HepG2 (cell line): ENCODE results near the gene SPATA46. TPM values are rescaled to one million over a fixed set of nuclear protein-coding genes. Genes with fewer than 3 reads are reported as not detected.

Experiments
- ATAC-seq: fragments of 200-7000 bp; cut with Tn5 transposase; 3 replicates; pipeline ENCODE4 v1.9.1; 2020; ENCODE audit warnings: mild to moderate bottlenecking, moderate library complexity
- BruUV-seq: library from RNA; stranded (reverse); fragments of 400-500 nt; replicated peaks from 2 replicates; lab custom pipeline; 2021; lab: Mats Ljungman, UMichigan
- CTCF ChIA-PET: fragments of 300-600 bp; formaldehyde crosslinking; extraction: SDS; loops from one replicate; lab custom pipeline; 2021; ENCODE audit warnings: low total read pairs, inconsistent platforms, low intra/inter-chr PET ratio; lab: Yijun Ruan, JAX
- POLR2A ChIA-PET: fragments of 350-600 bp; sonication (Branson Sonifier 250); formaldehyde crosslinking; loops from one replicate; lab custom pipeline; 2020; ENCODE audit warnings: antibody characterized with exemption, inconsistent platforms; lab: Yijun Ruan, JAX
- DNase-seq: peaks from one replicate; pipeline ENCODE4 v3.0.0-alpha.2; 2015; ENCODE audit warnings: low spot score
- FAIRE-seq: peaks from 3 replicates; lab custom pipeline; 2011; peaks lifted over from hg19 to GRCh38; lab: Jason Lieb, UNC
- H2AFZ ChIP-seq: one replicate; pipeline ENCODE4 v1.6.1; 2011; ENCODE audit warnings: low read length, inconsistent platforms
- H3K27ac ChIP-seq: fragments of 300-600 bp; 3 replicates; pipeline ENCODE4 v1.8.0; 2011; ENCODE audit warnings: mixed run types, mild to moderate bottlenecking, mixed read lengths, low read length, inconsistent platforms; ENCODE audit not compliant: insufficient read depth; ENCODE audit errors: extremely low read length
- H3K27me3 ChIP-seq, 2 experiments: fragments of 200-600 bp in 1 of 2; 2 replicates in 1 of 2; 3 replicates in 1 of 2; pipeline versions ENCODE4 v1.6.0 to v1.8.0; 2011; ENCODE audit warnings: low read length in 2 of 2, mild to moderate bottlenecking in 2 of 2, moderate library complexity in 2 of 2, inconsistent platforms in 1 of 2; ENCODE audit not compliant: insufficient read depth in 2 of 2, control insufficient read depth in 1 of 2
- H3K36me3 ChIP-seq, 2 experiments: fragments of 200-600 bp in 1 of 2; replicated peaks in 1 of 2; 2 replicates in 1 of 2; 3 replicates in 1 of 2; pipeline versions ENCODE4 v1.5.1 to v1.8.0; 2011; ENCODE audit warnings: low read length in 2 of 2, inconsistent platforms in 1 of 2; ENCODE audit not compliant: insufficient read depth in 2 of 2, control insufficient read depth in 1 of 2
- H3K4me1 ChIP-seq: 2 replicates; pipeline ENCODE4 v1.5.1; 2012; ENCODE audit warnings: low read length, inconsistent platforms; ENCODE audit not compliant: insufficient read depth
- H3K4me2 ChIP-seq: 2 replicates; pipeline ENCODE4 v1.6.0; 2011; ENCODE audit warnings: low read depth, low read length, inconsistent platforms
- H3K4me3 ChIP-seq, 3 experiments: fragments of 200-600 bp in 1 of 3; sonication (generic), shearing (Covaris generic) in 1 of 3; replicated peaks in 1 of 3; 2 replicates each; pipeline ENCODE4 v1.5.1; 2011 to 2016; ENCODE audit warnings: low read length in 3 of 3, inconsistent platforms in 2 of 3, low read depth in 2 of 3, mild to moderate bottlenecking in 2 of 3, control low read depth in 1 of 3, mixed read lengths in 1 of 3; ENCODE audit not compliant: insufficient read depth in 1 of 3
- H3K79me2 ChIP-seq: one replicate; pipeline ENCODE4 v1.6.1; 2011; ENCODE audit warnings: low read length, inconsistent platforms; ENCODE audit not compliant: insufficient read depth
- H3K9ac ChIP-seq: 2 replicates; pipeline ENCODE4 v1.6.0; 2011; ENCODE audit warnings: mild to moderate bottlenecking, low read depth, low read length, inconsistent platforms; ENCODE audit not compliant: insufficient read depth
- H3K9me3 ChIP-seq: 2 replicates; pipeline ENCODE4 v1.5.1; 2012; ENCODE audit warnings: mild to moderate bottlenecking, low read length
- H4K20me1 ChIP-seq: 2 replicates; pipeline ENCODE4 v1.6.0; 2011; ENCODE audit warnings: inconsistent platforms, mild to moderate bottlenecking, low read length, moderate library complexity; ENCODE audit not compliant: insufficient read depth
- HINFP ChIP-seq: sonication (generic); formaldehyde crosslinking; IDR thresholded peaks from 2 replicates; pipeline ENCODE4 v1.4.0; 2020; ENCODE audit warnings: low read depth, mild to moderate bottlenecking, missing genetic modification reagents
- PREB ChIP-seq: sonication (generic); formaldehyde crosslinking; IDR thresholded peaks from 2 replicates; pipeline ENCODE4 v1.4.0; 2020; ENCODE audit warnings: missing genetic modification reagents
- ZNF124 ChIP-seq: sonication (generic); formaldehyde crosslinking; IDR thresholded peaks from 2 replicates; pipeline ENCODE4 v1.4.0; 2020; ENCODE audit warnings: missing genetic modification reagents
- ZNF33A ChIP-seq: sonication (generic); formaldehyde crosslinking; IDR thresholded peaks from 2 replicates; pipeline ENCODE4 v1.5.1; 2020; ENCODE audit warnings: missing genetic modification reagents, mild to moderate bottlenecking, moderate library complexity, borderline replicate concordance
- ZNF577 ChIP-seq: sonication (generic); formaldehyde crosslinking; IDR thresholded peaks from 2 replicates; pipeline ENCODE4 v1.4.0; 2020; ENCODE audit warnings: mild to moderate bottlenecking, low read depth, missing genetic modification reagents, borderline replicate concordance
- ZNF7 ChIP-seq: IDR thresholded peaks from 2 replicates; pipeline ENCODE4 v1.6.1; 2016; ENCODE audit warnings: missing biosample characterization, missing genetic modification reagents
- in situ Hi-C: cut with HindIII; loops from 2 replicates; pipeline ENCODE4 v1.10.0; 2017; ENCODE audit warnings: low pct_unique_long_range_greater_than_20kb; ENCODE audit not compliant: extremely low pct_ligation_motif_present
- intact Hi-C: fragments of 100-400 bp; cut with micrococcal nuclease; formaldehyde crosslinking; loops from one replicate; pipeline ENCODE4 v1.10.0; 2022; ENCODE audit not compliant: unreplicated experiment
- polyA plus RNA-seq, 8 experiments: library from polyadenylated mRNA; depleted of rRNA in 3 of 8; stranded (reverse) in 7 of 8; unstranded in 1 of 8; fragments of >200 nt; fragmentation: Illumina TruSeq in 4 of 8; extraction: Trizol in 4 of 8; gene quantifications; 2 replicates each; pipeline versions ENCODE4 v1.2.1 to v1.2.3, GENCODE V29; 2011 to 2016; ENCODE audit warnings: low read depth in 4 of 8, missing spikeins in 1 of 8, mixed read lengths in 1 of 8; ENCODE audit not compliant: insufficient read depth in 1 of 8
- total RNA-seq, 5 experiments: library from RNA; depleted of rRNA; stranded (reverse); fragments of >200 nt; fragmentation: Illumina TruSeq; extraction: Trizol; gene quantifications; 2 replicates each; pipeline ENCODE4 v1.2.3, GENCODE V29; 2016; ENCODE audit warnings: low read depth in 1 of 5

The SPATA46 gene
- total and polyA plus RNA-seq, 2 of the 13 experiments (the other 11 are each of a cell fraction or from before 2014, with no cell fraction given): not detected

GRCh38 chr1:162327144-162327787 lies 49.4 kb downstream of the SPATA46 start (continued):
- TF ChIP-seq ZNF7 (CRISPR knock-in tag) (no peak), ZNF33A (CRISPR knock-in tag) (no peak)

GRCh38 chr1:162326559-162326958 lies 50.1 kb downstream of the SPATA46 start:
- Histone ChIP-seq H3K27me3 (no peaks in the 10 kb centered on the region), H3K4me2 (no peak overlapping the region), H3K36me3 (no peaks in the 10 kb centered on the region), H3K9ac (no peak overlapping the region), H3K4me1 (no peaks in the 10 kb centered on the region), H4K20me1 (no peaks in the 10 kb centered on the region), H2AFZ (no peak overlapping the region), H3K79me2 (no peaks in the 10 kb centered on the region), H3K4me3 (no peak overlapping the region), H3K9me3 (no peaks in the 10 kb centered on the region), H3K27ac (no peak overlapping the region)
- no peak for FAIRE-seq
- in situ Hi-C loops (no loop called here), intact Hi-C loops (no loop called here)
- no peak for DNase-seq
- ChIA-PET POLR2A (no interaction called here), CTCF (no interaction called here)
- BruUV-seq: no TSS peak
- ATAC-seq: no peak
- TF ChIP-seq ZNF577 (no peak), PREB (CRISPR knock-in tag) (no peak), HINFP (CRISPR knock-in tag) (no peak), ZNF124 (CRISPR knock-in tag) (no peak)
